GM12864 (cell line): ENCODE results near the gene FN3K.

Source experiments
- DNase-seq: peaks from one replicate; pipeline ENCODE4 v3.0.0-alpha.2; 2011; ENCODE audit warnings: low read depth
- H3K4me3 ChIP-seq: 2 replicates; pipeline ENCODE4 v1.5.1; 2011; ENCODE audit warnings: mild to moderate bottlenecking, low read depth, low read length, control low read depth
- CTCF ChIP-seq: IDR thresholded peaks from 2 replicates; pipeline ENCODE4 v1.5.1; 2011; ENCODE audit warnings: low read depth, mild to moderate bottlenecking, moderate library complexity, low read length, control low read depth, inconsistent platforms; ENCODE audit errors: missing control alignments

FN3K gene

GRCh38 chr17:82691714-82692113 is 43.7 kb upstream of the FN3K start:
- no peak for TF ChIP-seq CTCF

GRCh38 chr17:82692268-82692667 is 43.1 kb upstream of the FN3K start:
- H3K4me3 ChIP-seq: no peak overlapping the region
- DNase-seq: no peak

More at GRCh38 chr17:82691714-82692113, 43.7 kb upstream of the FN3K start:
- H3K4me3 ChIP-seq: no peak overlapping the region
- DNase-seq: no peak

GRCh38 chr17:82693168-82693867 is 42.1 kb upstream of the FN3K start:
- TF ChIP-seq CTCF: no peak
- H3K4me3 ChIP-seq: no peak overlapping the region
- DNase-seq: no peak

More at GRCh38 chr17:82692268-82692667, 43.1 kb upstream of the FN3K start:
- no peak for TF ChIP-seq CTCF

- TF ChIP-seq CTCF: no peak
These were observed 40.8 kb upstream of the FN3K start for GRCh38 chr17:82694647-82695046.

GRCh38 chr17:82696259-82696658 is 39.2 kb upstream of the FN3K start:
- no peak overlapping the region for H3K4me3 ChIP-seq
- TF ChIP-seq CTCF: no peak
- no peak for DNase-seq

More at GRCh38 chr17:82694647-82695046, 40.8 kb upstream of the FN3K start:
- DNase-seq: no peak
- no peak overlapping the region for H3K4me3 ChIP-seq

GRCh38 chr17:82696916-82697807 is 38.3 kb upstream of the FN3K start:
- peak overlapping the region; percentile 65 for H3K4me3 ChIP-seq
- TF ChIP-seq CTCF: no peak
- DNase-seq: no peak

GRCh38 chr17:82697808-82698064 is 37.7 kb upstream of the FN3K start:
- DNase-seq: no peak
- no peak for TF ChIP-seq CTCF
- peak overlapping the region; percentile 65 for H3K4me3 ChIP-seq
